Activated naive CD8-positive, alpha-beta T cell treated with anti-CD3 and anti-CD28 coated beads, Interleukin-2, amount 50 U/mL, for 24 hours (primary cell): ENCODE measurements around the gene POU5F1.
"Not testable (repeated sequence)": the region's sequence is repeated elsewhere in the genome, so short reads cannot be mapped to it uniquely, and the experiment has no call there.

Experiments
- ATAC-seq: fragments of 150-1000 bp; cut with Tn5 transposase; one replicate; pipeline ENCODE4 v1.10.0; 2021
- DNase-seq: peaks from one replicate; pipeline ENCODE4 v3.0.0; 2021
- H3K27ac Mint-ChIP-seq: one replicate; pipeline ENCODE4 v1.8.0; 2021; ENCODE audit warnings: mild to moderate bottlenecking, mixed read lengths
- H3K27me3 Mint-ChIP-seq: one replicate; pipeline ENCODE4 v1.8.0; 2021; ENCODE audit warnings: mixed read lengths
- H3K36me3 Mint-ChIP-seq: one replicate; pipeline ENCODE4 v1.8.0; 2021; ENCODE audit warnings: low read depth, mixed read lengths
- H3K4me1 Mint-ChIP-seq: one replicate; pipeline ENCODE4 v1.8.0; 2021; ENCODE audit warnings: mixed read lengths
- H3K4me3 Mint-ChIP-seq: one replicate; pipeline ENCODE4 v1.8.0; 2021; ENCODE audit warnings: mild to moderate bottlenecking, moderate library complexity, mixed read lengths
- H3K9me3 Mint-ChIP-seq: one replicate; pipeline ENCODE4 v1.8.0; 2021; ENCODE audit warnings: mixed read lengths

POU5F1 gene

DNA sequence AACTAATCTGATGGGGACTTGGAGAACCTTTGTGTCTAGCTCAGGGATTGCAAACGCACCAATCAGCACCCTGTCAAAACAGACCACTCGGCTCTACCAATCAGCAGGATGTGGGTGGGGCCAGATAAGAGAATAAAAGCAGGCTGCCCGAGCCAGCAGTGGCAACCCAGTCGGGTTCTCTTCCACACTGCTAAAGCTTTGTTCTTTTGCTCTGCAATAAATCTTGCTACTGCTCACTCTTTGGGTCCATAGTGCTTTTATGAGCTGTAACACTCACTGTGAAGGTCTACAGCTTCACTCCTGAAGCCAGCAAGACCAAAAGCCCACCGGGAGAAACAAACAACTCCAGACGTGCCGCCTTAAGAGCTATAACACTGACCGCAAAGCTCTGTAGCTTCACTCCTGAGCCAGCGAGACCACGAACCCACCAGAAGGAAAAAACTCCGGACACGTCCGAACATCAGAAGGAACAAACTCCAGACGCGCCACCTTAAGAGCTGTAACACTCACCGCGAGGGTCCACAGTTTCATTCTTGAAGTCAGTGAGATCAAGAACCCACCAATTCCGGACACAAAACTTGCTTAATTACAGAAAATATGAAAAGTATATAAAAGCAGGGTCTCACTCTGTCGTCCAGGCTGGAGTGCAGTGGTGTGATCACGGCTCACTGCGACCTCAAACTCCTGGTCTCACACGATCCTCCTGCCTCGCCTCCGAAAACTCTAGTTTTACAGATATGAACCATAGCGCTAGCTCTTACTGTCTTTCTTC, 26.0 kb upstream of the POU5F1 start:
- Mint-ChIP-seq H3K9me3 (peaks cover 12% of the 10 kb centered on the region), H3K4me1 (peaks cover 53% of the 10 kb centered on the region), H3K4me3 (peak overlapping the region; percentile 84), H3K27ac (peak overlapping the region; percentile 87)
- H3K27me3 Mint-ChIP-seq, DNase-seq, H3K36me3 Mint-ChIP-seq, ATAC-seq: not testable (repeated sequence)

DNA sequence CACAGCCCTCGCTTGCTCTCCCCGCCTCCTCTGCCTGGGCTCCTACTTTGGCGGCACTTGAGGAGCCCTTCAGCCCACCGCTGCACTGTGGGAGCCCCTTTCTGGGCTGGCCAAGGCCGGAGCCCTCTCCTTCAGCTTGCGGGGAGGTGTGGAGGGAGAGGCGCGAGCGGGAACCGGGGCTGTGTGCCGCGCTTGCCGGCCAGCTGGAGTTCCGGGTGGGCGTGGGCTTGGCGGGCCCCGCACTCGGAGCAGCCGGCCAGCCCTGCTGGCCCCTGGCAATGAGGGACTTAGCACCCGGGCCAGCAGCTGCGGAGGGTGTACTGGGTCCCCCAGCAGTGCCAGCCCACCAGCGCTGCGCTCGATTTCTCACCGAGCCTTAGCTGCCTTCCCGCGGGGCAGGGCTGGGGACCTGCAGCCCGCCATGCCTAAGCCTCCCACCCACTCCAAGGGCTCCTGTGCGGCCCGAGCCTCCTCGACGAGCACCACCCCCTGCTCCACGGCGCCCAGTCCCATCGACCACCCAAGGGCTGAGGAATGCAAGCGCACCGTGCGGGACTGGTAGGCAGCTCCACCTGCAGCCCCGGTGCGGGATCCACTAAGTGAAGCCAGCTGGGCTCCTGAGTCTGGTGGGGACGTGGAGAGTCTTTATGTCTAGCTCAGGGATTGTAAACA, 25.0 kb upstream of the POU5F1 start:
- not testable (repeated sequence) for H3K9me3 Mint-ChIP-seq, ATAC-seq, H3K27me3 Mint-ChIP-seq, DNase-seq, H3K27ac Mint-ChIP-seq, H3K4me3 Mint-ChIP-seq, H3K36me3 Mint-ChIP-seq
- H3K4me1 Mint-ChIP-seq = peaks cover 46% of the 10 kb centered on the region

GRCh38 chr6:31194061-31194834, 23.8 kb upstream of the POU5F1 start:
- no peak overlapping the region for H3K4me3 Mint-ChIP-seq
- H3K36me3 Mint-ChIP-seq = peaks cover 2% of the 10 kb centered on the region
- no peaks in the 10 kb centered on the region for H3K27me3 Mint-ChIP-seq
- H3K9me3 Mint-ChIP-seq = no peaks in the 10 kb centered on the region
- peak overlapping the region; percentile 14 for H3K27ac Mint-ChIP-seq
- ATAC-seq = no peak
- peaks cover 37% of the 10 kb centered on the region for H3K4me1 Mint-ChIP-seq
- no peak for DNase-seq

DNA sequence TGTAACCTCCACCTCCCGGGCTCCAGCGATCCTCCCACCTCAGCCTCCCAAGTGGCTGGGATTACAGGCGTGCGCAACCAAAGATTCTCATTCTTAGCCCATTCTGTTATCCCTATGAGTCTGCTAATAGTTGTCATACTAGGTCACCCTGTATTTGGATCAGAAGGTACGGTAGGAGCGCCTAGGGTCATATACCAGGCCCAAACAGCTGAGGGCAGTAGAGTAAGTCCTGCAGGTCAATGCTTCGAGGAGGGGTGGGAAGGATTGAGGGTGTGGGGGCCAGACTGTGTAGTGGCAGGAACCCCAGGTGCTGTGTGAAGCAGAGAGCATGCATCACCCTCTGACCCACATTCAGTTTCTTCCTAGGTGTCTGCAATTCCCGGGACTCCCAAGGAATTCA, 22.7 kb upstream of the POU5F1 start:
- H3K27ac Mint-ChIP-seq = no peak overlapping the region
- DNase-seq (no peak), ATAC-seq (no peak)
- H3K36me3 Mint-ChIP-seq = peaks cover 2% of the 10 kb centered on the region
- no peak overlapping the region for H3K4me3 Mint-ChIP-seq
- no peaks in the 10 kb centered on the region for H3K9me3 Mint-ChIP-seq
- H3K4me1 Mint-ChIP-seq = peaks cover 29% of the 10 kb centered on the region
- no peaks in the 10 kb centered on the region for H3K27me3 Mint-ChIP-seq

- DNase-seq (peak; percentile 68), ATAC-seq (peak; percentile 45)
- H3K27me3 Mint-ChIP-seq, H3K27ac Mint-ChIP-seq, H3K36me3 Mint-ChIP-seq, H3K9me3 Mint-ChIP-seq, H3K4me3 Mint-ChIP-seq: not testable (repeated sequence)
- H3K4me1 Mint-ChIP-seq = peaks cover 25% of the 10 kb centered on the region
These were observed 22.1 kb upstream of the POU5F1 start for GRCh38 chr6:31192431-31193105.

DNA sequence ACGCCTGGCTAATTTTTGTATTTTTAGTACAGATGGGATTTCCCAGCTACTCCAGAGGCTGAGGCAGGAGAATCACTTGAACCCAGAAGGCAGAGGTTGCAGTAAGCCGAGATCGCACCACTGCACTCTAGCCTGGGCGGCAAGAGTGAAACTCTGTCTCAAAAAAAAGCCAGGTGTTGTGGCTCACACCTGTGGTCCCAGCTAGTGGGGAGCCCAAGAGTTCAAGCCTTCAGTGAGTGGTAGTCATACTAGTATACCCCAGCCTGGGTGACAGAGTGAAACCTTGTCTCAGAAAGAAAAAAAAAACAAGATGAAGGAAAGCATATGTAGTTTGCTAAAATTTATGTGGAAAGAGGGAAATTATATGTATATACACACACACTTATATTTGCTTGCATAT, 20.0 kb upstream of the POU5F1 start:
- ATAC-seq (no peak), DNase-seq (no peak)
- Mint-ChIP-seq H3K36me3 (no peaks in the 10 kb centered on the region), H3K4me1 (peaks cover 20% of the 10 kb centered on the region), H3K27me3 (no peaks in the 10 kb centered on the region), H3K9me3 (no peaks in the 10 kb centered on the region), H3K27ac (no peak overlapping the region), H3K4me3 (no peak overlapping the region)

GRCh38 chr6:31189223-31189622, 18.7 kb upstream of the POU5F1 start:
- not testable (repeated sequence) for DNase-seq, H3K4me3 Mint-ChIP-seq, H3K36me3 Mint-ChIP-seq, ATAC-seq, H3K27me3 Mint-ChIP-seq, H3K27ac Mint-ChIP-seq, H3K9me3 Mint-ChIP-seq
- peaks cover 13% of the 10 kb centered on the region for H3K4me1 Mint-ChIP-seq

GRCh38 chr6:31187780-31188194, 17.3 kb upstream of the POU5F1 start:
- Mint-ChIP-seq H3K9me3 (no peaks in the 10 kb centered on the region), H3K27me3 (no peaks in the 10 kb centered on the region), H3K4me1 (peaks cover 10% of the 10 kb centered on the region), H3K36me3 (no peaks in the 10 kb centered on the region), H3K4me3 (no peak overlapping the region), H3K27ac (no peak overlapping the region)
- DNase-seq (no peak), ATAC-seq (no peak)

DNA sequence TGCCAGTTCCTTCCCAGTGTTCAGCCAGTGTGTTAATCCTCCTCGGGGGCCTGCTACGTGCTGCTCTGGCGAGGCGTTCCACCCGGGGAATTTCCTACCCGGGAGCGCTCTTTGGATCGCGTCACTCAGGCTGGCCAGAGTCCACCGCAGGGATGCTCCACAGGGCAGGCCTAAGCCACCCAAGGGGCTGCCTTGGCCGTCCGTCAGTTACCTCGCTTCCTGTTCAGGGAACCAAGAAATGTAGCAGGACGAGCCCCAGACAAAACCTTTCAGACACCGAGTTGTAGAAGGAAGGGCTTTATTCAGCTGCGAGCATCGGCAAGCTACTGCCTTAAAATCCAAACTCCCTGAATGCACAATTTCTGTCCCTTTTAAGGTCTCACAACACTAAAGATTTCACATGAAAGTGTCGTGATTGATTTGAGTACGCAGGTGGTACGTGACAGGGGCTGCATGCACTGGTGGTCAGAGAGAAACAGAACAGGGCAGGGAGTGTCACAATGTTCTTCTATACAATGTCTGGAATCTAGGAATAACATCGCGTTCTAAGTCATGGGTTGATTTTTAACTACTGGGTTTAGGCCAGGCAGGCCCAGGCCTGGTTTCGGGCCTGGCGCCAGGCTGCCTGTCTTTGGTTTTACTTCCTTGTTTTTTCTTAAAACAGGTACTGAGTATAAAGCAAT, 15.7 kb upstream of the POU5F1 start:
- ATAC-seq = no peak
- H3K4me3 Mint-ChIP-seq = no peak overlapping the region

GRCh38 chr6:31185695-31186051, 15.2 kb upstream of the POU5F1 start:
- H3K4me1 Mint-ChIP-seq = peaks cover 10% of the 10 kb centered on the region
- not testable (repeated sequence) for H3K4me3 Mint-ChIP-seq, H3K27ac Mint-ChIP-seq, ATAC-seq, H3K36me3 Mint-ChIP-seq, DNase-seq, H3K9me3 Mint-ChIP-seq, H3K27me3 Mint-ChIP-seq

More for the DNA sequence above, 15.7 kb upstream of the POU5F1 start:
- Mint-ChIP-seq H3K27me3 (no peaks in the 10 kb centered on the region), H3K4me1 (peaks cover 9% of the 10 kb centered on the region), H3K9me3 (no peaks in the 10 kb centered on the region), H3K36me3 (no peaks in the 10 kb centered on the region), H3K27ac (no peak overlapping the region)
- DNase-seq = no peak

- H3K27ac Mint-ChIP-seq, ATAC-seq, H3K36me3 Mint-ChIP-seq, H3K4me3 Mint-ChIP-seq, H3K27me3 Mint-ChIP-seq, H3K9me3 Mint-ChIP-seq, DNase-seq: not testable (repeated sequence)
- H3K4me1 Mint-ChIP-seq = peaks cover 19% of the 10 kb centered on the region
These were observed 13.4 kb upstream of the POU5F1 start for GRCh38 chr6:31183859-31184258.

GRCh38 chr6:31183287-31183686, 12.8 kb upstream of the POU5F1 start:
- not testable (repeated sequence) for H3K9me3 Mint-ChIP-seq, ATAC-seq, H3K4me3 Mint-ChIP-seq

DNA sequence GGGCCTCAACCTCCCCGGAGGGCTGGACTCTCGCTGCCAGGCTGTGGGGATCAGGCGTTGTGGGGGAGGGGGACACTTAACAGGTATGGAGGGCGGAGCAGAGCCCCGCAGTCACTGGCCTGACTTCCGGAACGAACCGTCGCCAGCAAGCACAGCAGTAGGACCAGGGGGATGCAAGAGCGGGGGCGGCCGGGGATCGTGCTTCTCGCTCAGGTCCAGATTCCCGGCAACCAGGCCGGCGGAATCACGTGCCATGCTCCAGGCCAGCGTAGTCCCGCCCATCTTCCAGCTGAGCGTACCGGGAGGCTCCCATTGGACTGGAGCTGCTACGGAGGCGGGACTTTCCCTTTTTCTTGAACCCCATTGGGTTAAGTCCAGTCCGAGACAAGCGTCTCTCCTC, 10.0 kb upstream of the POU5F1 start:
- Mint-ChIP-seq H3K4me3 (peak overlapping the region; percentile 83), H3K36me3 (no peaks in the 10 kb centered on the region), H3K27ac (peak overlapping the region; percentile 82), H3K27me3 (no peaks in the 10 kb centered on the region), H3K4me1 (peaks cover 18% of the 10 kb centered on the region), H3K9me3 (no peaks in the 10 kb centered on the region)
- DNase-seq (peak; percentile 74), ATAC-seq (peak; percentile 96)

More at GRCh38 chr6:31183287-31183686, 12.8 kb upstream of the POU5F1 start:
- not testable (repeated sequence) for DNase-seq, H3K36me3 Mint-ChIP-seq, H3K27ac Mint-ChIP-seq, H3K27me3 Mint-ChIP-seq
- peaks cover 23% of the 10 kb centered on the region for H3K4me1 Mint-ChIP-seq

DNA sequence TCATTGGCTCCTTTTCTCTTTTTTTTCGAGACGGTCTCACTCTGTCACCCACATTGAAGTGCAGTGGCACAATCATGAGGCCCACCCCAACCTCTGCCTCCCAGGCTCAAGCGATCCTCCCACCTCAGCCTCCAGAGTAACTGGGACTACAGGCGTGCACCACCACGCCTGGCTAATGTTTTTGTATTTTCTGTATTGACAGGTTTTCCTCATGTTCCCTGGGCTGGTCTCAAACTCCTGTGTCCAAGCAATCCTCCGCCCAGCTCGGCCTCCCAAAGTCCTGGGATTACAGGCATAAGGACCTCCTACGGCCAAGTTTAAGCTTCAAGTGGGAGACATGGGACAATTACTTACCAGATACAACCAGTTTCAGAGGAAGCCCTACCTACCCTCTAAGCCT, 9.4 kb upstream of the POU5F1 start:
- no peaks in the 10 kb centered on the region for H3K36me3 Mint-ChIP-seq
- DNase-seq = no peak
- H3K4me1 Mint-ChIP-seq = peaks cover 18% of the 10 kb centered on the region
- H3K27ac Mint-ChIP-seq = no peak overlapping the region
- no peak for ATAC-seq
- H3K9me3 Mint-ChIP-seq = no peaks in the 10 kb centered on the region
- H3K4me3 Mint-ChIP-seq = peak overlapping the region; percentile 83
- no peaks in the 10 kb centered on the region for H3K27me3 Mint-ChIP-seq
